ENCODE measurements around the gene FABP3. TPM values are rescaled to one million over a fixed set of nuclear protein-coding genes. Genes with fewer than 3 reads are reported as not detected.

The FABP3 gene
- polyA plus RNA-seq, 1 experiment: 11.7 TPM

DNA sequence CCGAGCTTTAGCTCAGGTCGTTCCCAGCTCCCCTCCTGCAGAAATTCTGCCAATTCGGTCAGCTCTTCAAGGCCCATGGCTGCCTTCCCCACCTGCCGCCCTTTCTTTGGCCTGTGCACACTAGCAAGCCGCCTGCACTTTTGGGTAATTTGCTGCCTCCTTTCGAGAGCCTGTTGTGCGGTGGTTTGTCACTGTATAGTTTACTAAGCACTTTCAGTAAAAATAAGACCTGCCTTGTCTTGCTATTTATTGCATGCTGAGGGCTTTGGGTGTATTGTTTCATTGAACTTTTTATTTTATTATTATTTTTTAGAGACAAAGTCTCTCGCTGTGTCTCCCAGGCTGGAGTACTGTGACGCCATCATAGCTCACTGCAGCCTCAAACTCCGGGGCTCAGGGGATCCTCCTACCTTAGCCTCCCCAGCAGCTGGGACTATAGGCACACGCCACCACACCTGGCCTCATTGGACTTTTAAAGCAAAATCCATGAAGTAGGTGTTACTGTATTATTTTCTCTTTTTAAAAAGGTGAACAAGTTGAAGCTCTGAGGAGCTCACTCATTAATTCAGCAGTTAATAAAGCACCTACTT, 1.1 kb upstream of the FABP3 start:
- ChIA-PET POLR2A (interaction anchor here (0.6 kb wide), 2 partner anchors 23 to 98 kb away, joined by 9 to 12 read pairs; no protein-coding TSS in a partner anchor), CTCF (interaction anchor here (0.5 to 2.9 kb wide), 9 partner anchors 7 to 998 kb away, joined by 3 to 24 read pairs (median 3); no protein-coding TSS in a partner anchor)
- Histone ChIP-seq H3K36me3 (ENCODE audit: control insufficient read depth, insufficient read depth, low read length) (no peaks in the 10 kb centered on the region), H3K4me3 (ENCODE audit: low read depth, low read length) (no peak overlapping the region; the same call in none of the 2 replicates), H3K27me3 (ENCODE audit: control insufficient read depth, insufficient read depth, low read length) (no peaks in the 10 kb centered on the region)
- TF ChIP-seq, protein P1, sequence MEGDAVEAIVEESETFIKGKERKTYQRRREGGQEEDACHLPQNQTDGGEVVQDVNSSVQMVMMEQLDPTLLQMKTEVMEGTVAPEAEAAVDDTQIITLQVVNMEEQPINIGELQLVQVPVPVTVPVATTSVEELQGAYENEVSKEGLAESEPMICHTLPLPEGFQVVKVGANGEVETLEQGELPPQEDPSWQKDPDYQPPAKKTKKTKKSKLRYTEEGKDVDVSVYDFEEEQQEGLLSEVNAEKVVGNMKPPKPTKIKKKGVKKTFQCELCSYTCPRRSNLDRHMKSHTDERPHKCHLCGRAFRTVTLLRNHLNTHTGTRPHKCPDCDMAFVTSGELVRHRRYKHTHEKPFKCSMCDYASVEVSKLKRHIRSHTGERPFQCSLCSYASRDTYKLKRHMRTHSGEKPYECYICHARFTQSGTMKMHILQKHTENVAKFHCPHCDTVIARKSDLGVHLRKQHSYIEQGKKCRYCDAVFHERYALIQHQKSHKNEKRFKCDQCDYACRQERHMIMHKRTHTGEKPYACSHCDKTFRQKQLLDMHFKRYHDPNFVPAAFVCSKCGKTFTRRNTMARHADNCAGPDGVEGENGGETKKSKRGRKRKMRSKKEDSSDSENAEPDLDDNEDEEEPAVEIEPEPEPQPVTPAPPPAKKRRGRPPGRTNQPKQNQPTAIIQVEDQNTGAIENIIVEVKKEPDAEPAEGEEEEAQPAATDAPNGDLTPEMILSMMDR (IDR thresholded peaks at IDR 0.05; ENCODE audit: insufficient read depth, low read depth, low read length): no peak
- no peak for DNase-seq (ENCODE audit: low read depth)

DNA sequence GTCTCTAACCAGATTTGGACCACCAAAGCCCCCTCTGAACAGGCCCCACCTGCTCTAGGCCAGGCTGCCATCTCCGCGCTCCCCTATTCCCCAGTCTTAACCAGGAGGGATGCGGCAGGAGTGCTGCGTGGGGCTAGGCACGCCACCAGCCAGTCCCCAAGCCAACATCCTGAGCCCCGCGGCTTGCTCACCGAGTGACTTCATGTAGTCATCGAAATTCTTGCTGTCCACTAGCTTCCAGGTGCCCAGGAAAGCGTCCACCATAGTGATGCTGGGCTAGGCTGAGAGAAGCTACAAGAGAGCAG, 173 bp downstream of the FABP3 start:
- CTCF ChIA-PET: interaction anchor here (0.6 to 2.9 kb wide), 7 partner anchors 9 to 411 kb away, joined by 3 to 24 read pairs (median 6); no protein-coding TSS in a partner anchor
- Histone ChIP-seq H3K27me3 (ENCODE audit: control insufficient read depth, insufficient read depth, low read length) (no peaks in the 10 kb centered on the region), H3K4me3 (ENCODE audit: low read depth, low read length) (peak overlapping the region; percentile 39), H3K36me3 (ENCODE audit: control insufficient read depth, insufficient read depth, low read length) (no peaks in the 10 kb centered on the region)
- TF ChIP-seq, protein P1 (IDR thresholded peaks at IDR 0.05; ENCODE audit: insufficient read depth, low read depth, low read length): no peak
- no peak for DNase-seq (ENCODE audit: low read depth)
- POLR2A ChIA-PET: no interaction called here

DNA sequence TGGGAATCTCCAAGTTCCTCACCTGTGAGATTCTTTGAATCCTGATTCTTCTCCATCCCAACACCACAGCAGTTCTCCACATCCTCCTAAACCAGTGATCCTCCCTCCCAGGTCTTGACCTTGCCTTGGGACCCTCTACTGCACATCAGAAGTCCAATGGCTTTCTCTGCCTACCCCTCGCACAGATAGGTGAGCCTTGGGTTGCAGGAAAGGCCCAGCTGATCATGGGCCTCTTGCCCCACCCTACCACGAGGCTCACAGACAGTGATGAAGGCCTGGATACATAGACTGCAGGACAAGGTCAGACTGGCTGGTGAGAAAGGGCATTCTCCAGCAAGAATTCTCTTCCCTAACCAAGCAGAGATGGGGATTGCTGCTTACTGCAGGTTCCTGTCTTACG, 825 bp downstream of the FABP3 start:
- H3K27me3 ChIP-seq (ENCODE audit: control insufficient read depth, insufficient read depth, low read length): no peaks in the 10 kb centered on the region
- H3K36me3 ChIP-seq (ENCODE audit: control insufficient read depth, insufficient read depth, low read length): no peaks in the 10 kb centered on the region
- H3K4me3 ChIP-seq (ENCODE audit: low read depth, low read length): no peak overlapping the region
- CTCF ChIA-PET: interaction anchor here (1.2 to 2.4 kb wide), 2 partner anchors 11 to 37 kb away, joined by 3 to 6 read pairs; no protein-coding TSS in a partner anchor
- no peak for DNase-seq (ENCODE audit: low read depth)
- POLR2A ChIA-PET: no interaction called here
- TF ChIP-seq, protein P1 (IDR thresholded peaks at IDR 0.05; ENCODE audit: insufficient read depth, low read depth, low read length): no peak

DNA sequence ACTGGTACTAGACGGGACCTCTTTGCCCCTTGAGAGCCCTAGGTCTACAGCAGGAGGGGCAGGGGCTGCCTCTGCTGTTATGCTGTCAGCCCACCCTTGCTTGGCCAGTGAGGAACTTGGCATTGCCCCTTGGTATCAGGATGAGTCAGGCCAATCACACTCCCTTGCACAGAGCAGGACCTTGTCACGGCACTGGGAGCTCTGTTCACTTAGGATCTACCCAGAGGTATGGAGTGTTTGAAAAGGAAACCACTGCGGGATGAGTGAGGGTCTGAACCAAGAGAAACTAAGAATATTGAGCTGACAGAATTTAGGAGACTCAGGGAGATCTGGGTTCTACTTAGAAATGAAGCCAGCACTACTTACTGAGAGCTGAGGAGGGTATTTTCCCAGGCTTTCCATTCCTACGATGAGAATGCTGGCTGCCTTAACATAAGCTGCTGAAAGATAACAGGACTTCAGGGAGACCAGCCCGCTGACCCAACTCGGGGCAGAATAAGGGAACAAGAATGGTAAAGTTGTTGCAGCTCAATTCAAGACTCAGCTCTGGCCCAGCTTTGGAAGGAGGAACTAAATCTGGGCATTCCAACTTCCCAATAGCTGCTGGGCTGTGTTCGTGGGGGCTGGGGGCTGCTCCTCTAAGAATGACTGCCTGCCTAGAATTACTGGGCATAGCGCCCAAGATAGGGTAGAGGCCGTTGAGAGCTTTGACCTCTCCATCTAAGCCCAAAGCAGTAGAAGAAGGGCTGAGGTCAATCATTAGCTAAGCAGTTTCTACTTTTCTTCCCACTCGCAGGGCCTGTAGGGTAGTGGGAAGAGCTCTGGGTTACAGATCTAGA, 1.5 kb downstream of the FABP3 start:
- H3K4me3 ChIP-seq (ENCODE audit: low read depth, low read length): no peak overlapping the region
- ChIA-PET CTCF (interaction anchor here (1.2 to 2.4 kb wide), 3 partner anchors 11 to 51 kb away, joined by 3 to 6 read pairs (median 5); no protein-coding TSS in a partner anchor), POLR2A (no interaction called here)
- TF ChIP-seq, protein P1 (IDR thresholded peaks at IDR 0.05; ENCODE audit: insufficient read depth, low read depth, low read length): no peak
- DNase-seq (ENCODE audit: low read depth): no peak
- H3K27me3 ChIP-seq (ENCODE audit: control insufficient read depth, insufficient read depth, low read length): no peaks in the 10 kb centered on the region
- H3K36me3 ChIP-seq (ENCODE audit: control insufficient read depth, insufficient read depth, low read length): no peaks in the 10 kb centered on the region

DNA sequence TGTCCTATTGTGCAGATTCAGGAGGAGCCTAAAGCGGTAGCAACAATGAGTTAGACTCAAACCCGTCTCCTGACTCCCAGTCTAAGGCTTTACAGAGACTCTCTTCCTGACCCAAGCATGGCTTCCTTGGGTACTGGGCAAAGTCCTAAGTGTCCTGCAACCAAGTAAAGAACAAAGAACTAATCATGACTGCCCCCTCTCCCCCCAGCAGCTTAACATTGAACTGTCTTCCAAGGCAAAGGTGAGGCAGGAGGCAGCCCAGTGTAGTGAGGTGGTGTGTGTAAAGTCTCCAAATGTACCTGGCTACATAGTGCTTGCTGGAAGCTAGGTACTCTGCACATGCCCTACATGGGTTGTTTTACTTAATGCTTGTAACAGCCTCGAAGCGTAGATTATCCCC, 2.3 kb downstream of the FABP3 start:
- Histone ChIP-seq H3K4me3 (ENCODE audit: low read depth, low read length) (no peak overlapping the region), H3K27me3 (ENCODE audit: control insufficient read depth, insufficient read depth, low read length) (no peaks in the 10 kb centered on the region), H3K36me3 (ENCODE audit: control insufficient read depth, insufficient read depth, low read length) (peaks cover 3% of the 10 kb centered on the region)
- CTCF ChIA-PET: interaction anchor here (1.8 to 2.4 kb wide), 2 partner anchors 10 to 52 kb away, joined by 5 to 6 read pairs; no protein-coding TSS in a partner anchor
- POLR2A ChIA-PET: no interaction called here
- TF ChIP-seq, protein P1 (IDR thresholded peaks at IDR 0.05; ENCODE audit: insufficient read depth, low read depth, low read length): no peak
- no peak for DNase-seq (ENCODE audit: low read depth)
